SH-SY5Y (cell line): ENCODE measurements around the gene BCR.

Experiments
- GATA2 ChIP-seq: IDR thresholded peaks from 2 replicates; pipeline ENCODE4 v1.6.1; 2011; ENCODE audit warnings: mild to moderate bottlenecking, low read depth, low read length
- GATA3 ChIP-seq: IDR thresholded peaks from 2 replicates; pipeline ENCODE4 v1.6.1; 2011; ENCODE audit warnings: low read depth, mild to moderate bottlenecking, low read length, moderate library complexity

DNA sequence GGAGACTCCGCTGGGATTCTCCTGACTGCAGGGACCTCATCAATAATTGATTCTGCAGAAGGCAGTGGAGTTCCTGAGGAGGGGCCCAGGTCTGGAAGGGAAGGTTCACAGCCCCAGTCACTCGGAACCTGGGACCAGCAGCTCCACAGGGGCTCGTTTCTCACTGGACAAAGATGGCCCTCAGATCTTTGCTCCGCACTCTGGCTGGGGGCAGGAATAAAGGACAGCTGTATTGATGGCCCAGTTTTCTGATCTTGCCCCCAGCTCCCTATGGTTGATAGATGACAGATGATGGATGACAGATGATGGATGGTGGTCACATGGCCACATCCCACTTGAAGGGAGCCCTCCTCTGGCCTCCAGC is 11.3 kb upstream of the BCR start:
- TF ChIP-seq GATA2 (no peak), GATA3 (no peak)
